HG02973 (cell line): ENCODE results near the gene WASL.
A peak's percentile ranks its signal among the peaks of the same experiment; 100 is the strongest.
"Not testable (repeated sequence)": the region's sequence is repeated elsewhere in the genome, so short reads cannot be mapped to it uniquely, and the experiment has no call there.

ENCODE experiments used
- ATAC-seq: cut with Tn5 transposase; IDR thresholded peaks from one replicate; pipeline ENCODE4 v1.9.1; 2021; ENCODE audit warnings: moderate library complexity; ENCODE audit not compliant: unreplicated experiment

The WASL gene

GRCh38 chr7:123748734-123749536, at the start of gene WASL:
Gene WASL, minus strand, starts transcription at chr7:123749003. Its CDS starts 269 bp downstream, at chr7:123748734.
- ATAC-seq = peak; percentile 69

- no peak for ATAC-seq
Observed at GRCh38 chr7:123797673-123798531, 49.1 kb upstream of the WASL start.

GRCh38 chr7:123796568-123796967, 47.8 kb upstream of the WASL start:
- ATAC-seq = no peak

DNA sequence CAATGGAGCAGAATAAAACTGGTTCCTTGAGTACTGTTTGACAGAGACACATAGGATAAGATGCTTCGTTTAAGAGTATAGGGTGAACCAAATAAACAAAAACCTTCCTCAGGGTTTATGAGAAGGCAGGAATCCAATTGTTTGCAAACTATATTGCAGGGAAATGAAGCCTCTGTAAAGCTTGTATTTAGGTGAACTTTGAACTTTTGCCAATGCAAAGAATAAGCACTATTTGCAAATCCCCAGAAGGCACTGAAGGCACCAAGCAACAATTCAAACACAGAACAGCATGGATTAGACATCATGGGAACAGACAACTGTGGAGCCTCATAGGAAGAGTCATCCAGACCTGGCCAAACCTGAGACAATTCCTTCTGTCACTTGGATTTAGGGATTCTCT, 47.1 kb upstream of the WASL start:
- no peak for ATAC-seq

DNA sequence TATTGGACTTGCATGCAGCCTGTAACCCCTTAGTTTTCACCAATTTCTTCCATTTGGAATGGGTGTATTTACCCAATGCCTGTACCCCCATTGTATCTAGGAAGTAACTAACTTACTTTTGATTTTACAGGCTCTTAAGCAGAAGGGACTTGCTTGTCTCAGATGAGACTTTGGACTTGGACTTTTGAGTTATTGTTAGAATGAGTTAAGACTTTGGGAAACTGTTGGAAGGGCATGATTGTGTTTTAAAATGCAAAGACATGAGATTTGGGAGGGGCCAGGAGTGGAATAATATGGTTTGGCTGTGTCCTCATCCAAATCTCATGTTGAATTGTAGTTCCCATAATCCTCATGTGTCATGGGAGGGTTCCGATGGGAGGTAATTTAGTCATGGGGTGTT, 46.3 kb upstream of the WASL start:
- ATAC-seq = not testable (repeated sequence)

GRCh38 chr7:123792547-123792946, 43.7 kb upstream of the WASL start:
- ATAC-seq = peak; percentile 61

DNA sequence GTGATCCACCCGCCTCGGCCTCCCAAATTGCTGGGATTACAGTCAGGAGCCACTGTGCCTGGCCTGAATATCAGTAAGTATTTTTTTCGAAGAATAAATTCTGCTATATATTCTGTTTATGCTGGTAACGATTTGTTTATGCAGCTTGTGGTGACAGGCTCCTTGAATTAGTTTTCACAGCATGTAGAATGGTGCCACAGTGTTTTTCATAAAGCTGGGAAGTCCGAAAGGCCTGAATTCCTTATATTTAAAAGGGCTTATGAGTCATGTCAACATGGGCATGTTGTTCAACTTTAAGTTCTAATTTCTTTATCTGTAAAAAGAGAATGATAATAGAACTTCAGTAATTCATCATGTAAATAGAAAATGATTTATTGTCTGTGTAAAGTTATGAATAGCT, 42.2 kb upstream of the WASL start:
- ATAC-seq = no peak

GRCh38 chr7:123789817-123790216, 41.0 kb upstream of the WASL start:
- no peak for ATAC-seq

- no peak for ATAC-seq
Observed at GRCh38 chr7:123789206-123789784, 40.5 kb upstream of the WASL start.

DNA sequence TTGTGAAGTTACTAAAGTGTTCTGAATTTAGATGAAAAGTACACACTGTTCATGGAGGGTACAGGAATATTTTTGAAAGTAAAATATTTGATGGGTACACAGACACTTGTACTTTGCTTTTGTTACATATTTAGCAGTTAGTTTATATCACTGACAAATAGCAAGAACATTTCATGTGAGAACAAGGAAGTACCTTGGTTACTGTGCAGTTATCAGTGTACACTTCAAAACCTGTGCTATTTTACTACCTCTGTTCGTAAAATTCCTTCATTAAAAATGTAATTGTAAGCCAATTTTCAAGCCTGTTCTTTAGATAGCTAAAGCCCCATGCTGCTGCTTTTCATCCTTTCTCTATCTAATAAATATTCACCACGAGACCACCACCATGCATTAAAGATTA, 39.8 kb upstream of the WASL start:
- no peak for ATAC-seq

GRCh38 chr7:123787220-123788007, 38.6 kb upstream of the WASL start:
- ATAC-seq = no peak

DNA sequence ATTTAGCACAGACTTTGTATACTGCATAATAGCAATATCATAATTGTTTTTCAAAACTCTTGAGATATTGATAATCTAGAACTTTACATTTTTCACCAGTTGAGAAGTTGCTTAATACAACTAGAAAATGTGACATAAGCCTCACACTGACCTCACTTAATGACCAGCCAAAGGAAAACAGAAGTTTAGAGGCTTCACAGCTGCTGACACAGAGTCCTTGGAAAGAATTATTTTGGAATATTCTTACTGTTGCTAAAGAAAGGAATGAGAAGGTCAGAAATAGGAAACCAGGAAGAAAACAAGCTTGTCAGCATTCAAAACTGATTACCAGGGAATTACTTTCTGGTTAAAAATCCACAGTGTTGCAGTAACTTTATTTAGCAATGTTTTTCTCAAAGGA, 35.5 kb upstream of the WASL start:
- ATAC-seq = no peak

GRCh38 chr7:123783820-123784219, 35.0 kb upstream of the WASL start:
- ATAC-seq = no peak

GRCh38 chr7:123782071-123782798, 33.4 kb upstream of the WASL start:
- ATAC-seq = no peak

DNA sequence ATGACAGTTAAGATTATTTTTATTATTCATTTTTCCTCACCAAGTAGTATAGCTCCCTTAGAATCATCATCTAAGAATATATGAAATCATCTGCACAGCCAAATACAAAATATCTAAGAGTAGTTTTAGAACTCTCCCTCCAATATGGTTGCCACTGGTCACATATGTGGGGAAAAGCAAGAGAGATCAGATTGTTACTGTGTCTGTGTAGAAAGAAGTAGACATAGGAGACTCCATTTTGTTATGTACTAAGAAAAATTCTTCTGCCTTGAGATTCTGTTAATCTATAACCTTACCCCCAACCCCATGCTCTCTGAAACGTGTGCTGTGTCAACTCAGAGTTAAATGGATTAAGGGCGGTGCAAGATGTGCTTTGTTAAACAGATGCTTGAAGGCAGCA, 31.7 kb upstream of the WASL start:
- ATAC-seq = not testable (repeated sequence)

DNA sequence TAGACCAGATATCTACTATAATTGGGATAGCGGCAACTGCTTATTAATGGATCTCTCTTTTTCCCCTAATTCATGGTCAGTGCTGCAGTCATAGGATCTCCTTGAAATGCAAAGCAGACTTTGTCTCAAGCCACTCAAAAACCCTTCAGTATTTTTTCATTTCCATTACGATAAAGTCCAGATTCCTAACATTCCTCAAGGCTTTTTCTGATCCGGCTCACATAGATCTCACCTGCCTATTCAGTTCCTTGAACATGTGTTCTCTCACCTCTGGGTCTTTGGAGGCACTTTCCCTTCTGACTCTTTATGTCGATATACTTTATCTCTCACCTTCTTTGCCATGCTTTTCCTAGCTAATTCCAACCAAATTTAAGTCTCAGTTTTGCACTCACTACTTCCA, 25.7 kb upstream of the WASL start:
- ATAC-seq = no peak

DNA sequence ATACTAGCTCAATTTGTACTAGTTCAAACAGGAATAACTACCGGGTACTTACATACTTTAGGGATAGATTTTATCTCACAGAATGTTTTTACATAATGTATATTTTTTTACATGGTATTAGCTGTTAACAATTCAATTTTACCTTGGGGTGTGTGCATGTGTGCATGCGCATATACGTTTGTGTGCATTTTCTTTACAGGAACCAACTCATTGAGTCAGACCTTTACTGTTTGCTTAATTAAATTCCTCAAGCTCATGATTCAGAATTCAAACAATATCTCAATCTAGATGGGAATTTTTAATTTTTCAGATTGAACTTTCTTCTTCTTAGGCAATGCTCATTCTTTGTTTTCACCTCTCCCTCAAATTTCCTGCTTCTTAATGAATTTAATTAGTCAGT, 24.7 kb upstream of the WASL start:
- no peak for ATAC-seq

- no peak for ATAC-seq
Observed at GRCh38 chr7:123772652-123773051, 23.8 kb upstream of the WASL start.

DNA sequence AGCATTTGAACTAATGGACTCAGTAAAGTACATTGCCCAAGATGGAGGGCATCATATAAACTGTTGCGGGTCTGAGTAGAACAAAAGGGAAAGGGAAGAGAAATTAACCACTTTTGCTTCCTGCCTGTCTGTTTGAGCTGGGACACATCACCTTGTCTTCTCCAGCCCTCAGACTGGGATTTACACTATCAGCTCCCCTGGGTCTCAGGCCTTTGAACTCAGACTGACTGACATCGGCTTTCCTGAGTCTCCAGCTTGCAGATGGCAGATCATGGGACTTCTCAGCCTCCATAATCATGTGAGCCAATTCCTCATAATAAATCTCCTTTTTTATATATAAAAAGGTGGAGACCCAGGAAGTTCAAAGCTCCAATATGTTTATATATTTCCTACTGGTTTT, 23.0 kb upstream of the WASL start:
- ATAC-seq = no peak

DNA sequence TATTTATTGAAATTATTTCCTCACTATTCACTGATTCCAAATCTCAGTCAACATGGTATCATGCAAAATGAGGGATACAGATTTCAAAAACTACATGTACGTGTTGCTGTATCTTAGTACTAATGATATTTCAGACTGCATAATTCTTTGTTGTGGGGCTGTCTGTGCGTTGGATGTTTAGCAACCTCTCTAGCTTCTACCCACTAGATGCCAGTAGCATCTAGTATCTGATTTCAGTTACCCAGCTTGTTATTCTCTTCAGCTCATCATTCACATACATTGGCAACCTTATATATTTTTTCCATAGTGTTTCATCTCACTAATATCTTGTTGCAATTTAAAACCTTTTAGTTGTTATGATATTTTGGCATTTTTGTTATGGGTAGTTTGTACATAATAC, 22.5 kb upstream of the WASL start:
- ATAC-seq = no peak
